ENCODE data around the gene ATP1A1. TPM values are rescaled to one million over a fixed set of nuclear protein-coding genes. Genes with fewer than 3 reads are reported as not detected.

Gene ATP1A1
- total and polyA plus RNA-seq, 8 donors, result 191 to 731 (median 235) TPM

- Histone ChIP-seq H3K4me3 (no peak overlapping the region), H3K4me1 (no peaks in the 10 kb centered on the region), H3K27ac (no peak overlapping the region), H3K9me3 (no peaks in the 10 kb centered on the region), H3K27me3 (no peaks in the 10 kb centered on the region), H3K36me3 (no peaks in the 10 kb centered on the region)
- no peak for TF ChIP-seq CTCF (IDR thresholded peaks at IDR 0.05)
- DNase-seq (no peak), ATAC-seq (no peak)
- intact Hi-C loops (cut with DNase I), result no loop called here
These were observed 25.3 kb upstream of the ATP1A1 start for GRCh38 chr1:116347696-116348095.

- H3K9me3 ChIP-seq, result no peaks in the 10 kb centered on the region
- no peak for DNase-seq
- intact Hi-C loops (cut with DNase I), result no loop called here
- no peaks in the 10 kb centered on the region for H3K27me3 ChIP-seq
- no peaks in the 10 kb centered on the region for H3K4me1 ChIP-seq
- no peak for ATAC-seq
- H3K4me3 ChIP-seq, result no peak overlapping the region
- no peaks in the 10 kb centered on the region for H3K36me3 ChIP-seq
- no peak for TF ChIP-seq CTCF (IDR thresholded peaks at IDR 0.05)
- H3K27ac ChIP-seq, result no peak overlapping the region
These were observed 22.9 kb upstream of the ATP1A1 start for GRCh38 chr1:116350097-116350645.

- H3K27ac ChIP-seq, result no peak overlapping the region
- H3K9me3 ChIP-seq, result no peaks in the 10 kb centered on the region
- DNase-seq (no peak), ATAC-seq (no peak)
- intact Hi-C loops (cut with DNase I), result no loop called here
- H3K4me1 ChIP-seq, result no peaks in the 10 kb centered on the region
- H3K36me3 ChIP-seq, result no peaks in the 10 kb centered on the region
- TF ChIP-seq CTCF (IDR thresholded peaks at IDR 0.05), result no peak
- H3K27me3 ChIP-seq, result no peaks in the 10 kb centered on the region
- H3K4me3 ChIP-seq, result no peak overlapping the region
These were observed 21.1 kb upstream of the ATP1A1 start for GRCh38 chr1:116351914-116352313.

- no peak for TF ChIP-seq CTCF (IDR thresholded peaks at IDR 0.05)
- DNase-seq, result no peak
These were observed 20.7 kb upstream of the ATP1A1 start for GRCh38 chr1:116352349-116352813.

GRCh38 chr1:116353155-116353554, 19.9 kb upstream of the ATP1A1 start:
- no peaks in the 10 kb centered on the region for H3K27me3 ChIP-seq
- DNase-seq (no peak), ATAC-seq (no peak)

More at GRCh38 chr1:116352349-116352813, 20.7 kb upstream of the ATP1A1 start:
- ATAC-seq, result no peak
- Histone ChIP-seq H3K4me3 (no peak overlapping the region), H3K9me3 (no peaks in the 10 kb centered on the region), H3K36me3 (no peaks in the 10 kb centered on the region), H3K4me1 (no peaks in the 10 kb centered on the region), H3K27me3 (no peaks in the 10 kb centered on the region), H3K27ac (no peak overlapping the region)
- intact Hi-C loops (cut with DNase I), result no loop called here

More at GRCh38 chr1:116353155-116353554, 19.9 kb upstream of the ATP1A1 start:
- intact Hi-C loops (cut with DNase I), result no loop called here
- TF ChIP-seq CTCF (IDR thresholded peaks at IDR 0.05), result no peak
- Histone ChIP-seq H3K36me3 (no peaks in the 10 kb centered on the region), H3K9me3 (no peaks in the 10 kb centered on the region), H3K4me1 (no peaks in the 10 kb centered on the region), H3K27ac (no peak overlapping the region), H3K4me3 (no peak overlapping the region)
